T-helper 17 cell (primary cell): ENCODE results near the gene PPP2R2C. TPM values are rescaled to one million over a fixed set of nuclear protein-coding genes. Genes with fewer than 3 reads are reported as not detected.
A peak's percentile ranks its signal among the peaks of the same experiment; 100 is the strongest.

ENCODE experiments used
- ATAC-seq: fragments of 150-1000 bp; cut with Tn5 transposase; 2 replicates; pipeline ENCODE4 v1.10.0; 2021; ENCODE audit warnings: mild to moderate bottlenecking, moderate library complexity
- DNase-seq, 3 donors: peaks; one replicate each; pipeline versions ENCODE4 v3.0.0 to v3.0.0-alpha.2; 2020 to 2021
- H3K9me3 ChIP-seq: one replicate; pipeline ENCODE4 v1.7.0; 2013; ENCODE audit warnings: low read length, mild to moderate bottlenecking; ENCODE audit not compliant: control insufficient read depth, poor library complexity, severe bottlenecking
- H3K27ac Mint-ChIP-seq: one replicate; pipeline ENCODE4 v1.8.0; 2022; ENCODE audit warnings: mild to moderate bottlenecking, moderate library complexity, mixed read lengths
- H3K27me3 Mint-ChIP-seq: one replicate; pipeline ENCODE4 v1.8.0; 2022; ENCODE audit warnings: mixed read lengths
- H3K36me3 Mint-ChIP-seq: one replicate; pipeline ENCODE4 v1.8.0; 2022; ENCODE audit warnings: low read depth, mixed read lengths
- H3K4me1 Mint-ChIP-seq: one replicate; pipeline ENCODE4 v1.8.0; 2022; ENCODE audit warnings: mild to moderate bottlenecking, mixed read lengths
- H3K4me3 Mint-ChIP-seq: one replicate; pipeline ENCODE4 v1.8.0; 2022; ENCODE audit warnings: mild to moderate bottlenecking, moderate library complexity, mixed read lengths
- total RNA-seq, 4 donors: library from RNA in 2 of 4; stranded (reverse) in 2 of 4; gene quantifications; one replicate each; pipeline ENCODE4 v1.2.3 and lab custom pipeline; 2022 to 2026

PPP2R2C gene
- total RNA-seq, 2 donors from 2014 or later: not detected

DNA sequence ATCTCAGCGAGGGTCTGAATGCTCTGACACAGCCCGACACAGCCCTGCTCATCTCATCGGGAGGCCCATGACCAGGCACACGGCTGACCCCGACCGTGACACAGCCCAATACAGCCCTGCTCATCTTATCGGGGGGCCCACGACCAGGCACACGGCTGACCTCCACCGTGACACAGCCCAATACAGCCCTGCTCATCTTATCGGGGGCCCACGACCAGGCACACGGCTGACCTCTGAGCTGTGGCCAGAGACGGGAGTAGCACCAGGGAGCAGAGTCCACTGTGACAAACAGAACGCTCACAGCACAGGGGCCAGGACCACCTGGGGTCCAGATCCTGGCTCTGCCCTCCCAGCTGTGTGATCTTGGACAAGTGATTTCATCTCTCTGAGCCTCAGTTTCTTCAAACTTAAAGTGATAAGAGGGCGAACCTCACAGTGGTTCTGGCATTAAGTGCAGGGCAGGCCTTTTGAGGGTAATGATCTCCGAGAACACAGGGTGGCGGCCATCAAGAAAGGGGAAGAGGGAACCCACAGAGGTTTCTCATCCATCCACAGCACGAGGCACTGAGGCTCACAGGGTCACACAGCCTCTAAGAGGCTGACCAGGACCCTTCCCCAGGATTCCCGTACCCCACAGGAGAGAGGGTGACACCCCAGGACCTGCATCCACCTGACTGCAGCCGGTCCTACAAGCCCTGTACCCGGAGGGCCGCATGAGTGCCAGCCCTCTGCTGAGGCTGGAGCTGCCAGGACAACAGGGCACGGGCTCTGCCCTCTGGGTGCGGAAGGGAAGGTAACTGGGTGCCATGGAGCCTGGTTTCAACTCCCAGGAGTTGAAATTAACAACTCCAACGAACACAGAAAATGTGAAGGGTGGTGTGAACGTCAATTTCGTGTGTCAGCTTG lies 142.7 kb downstream of the PPP2R2C start:
- DNase-seq: no peak
- peaks cover 4% of the 10 kb centered on the region for H3K9me3 ChIP-seq
- no peak overlapping the region for H3K4me3 Mint-ChIP-seq
- ATAC-seq: no peak
- H3K36me3 Mint-ChIP-seq: no peaks in the 10 kb centered on the region
- no peak overlapping the region for H3K27ac Mint-ChIP-seq
- H3K4me1 Mint-ChIP-seq: peaks cover under 1% of the 10 kb centered on the region
- H3K27me3 Mint-ChIP-seq: peaks cover 53% of the 10 kb centered on the region

DNA sequence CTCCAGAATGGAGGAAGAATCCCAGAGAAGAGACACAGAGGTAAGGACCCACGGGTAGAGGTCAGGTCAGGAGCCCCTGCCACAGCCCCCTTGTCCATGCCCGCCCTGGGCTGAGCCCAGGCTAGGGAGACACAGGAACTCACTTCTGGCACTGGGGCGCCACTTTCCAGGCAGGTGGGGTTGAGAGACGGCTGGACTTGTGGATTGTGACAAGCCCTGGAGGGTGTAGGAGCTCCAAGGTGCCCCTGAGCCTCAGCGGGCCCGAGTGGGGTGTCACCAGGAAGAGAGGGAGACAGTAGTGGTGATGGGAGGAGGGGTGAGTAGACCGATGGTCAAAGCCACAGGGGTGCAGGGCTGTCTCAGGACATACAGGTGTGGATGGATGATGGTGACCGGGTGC lies 143.9 kb downstream of the PPP2R2C start:
- Mint-ChIP-seq H3K4me1 (peaks cover 3% of the 10 kb centered on the region), H3K36me3 (no peaks in the 10 kb centered on the region), H3K27me3 (peaks cover 58% of the 10 kb centered on the region), H3K27ac (no peak overlapping the region), H3K4me3 (no peak overlapping the region)
- peaks cover 4% of the 10 kb centered on the region for H3K9me3 ChIP-seq
- ATAC-seq (no peak), DNase-seq (no peak)

DNA sequence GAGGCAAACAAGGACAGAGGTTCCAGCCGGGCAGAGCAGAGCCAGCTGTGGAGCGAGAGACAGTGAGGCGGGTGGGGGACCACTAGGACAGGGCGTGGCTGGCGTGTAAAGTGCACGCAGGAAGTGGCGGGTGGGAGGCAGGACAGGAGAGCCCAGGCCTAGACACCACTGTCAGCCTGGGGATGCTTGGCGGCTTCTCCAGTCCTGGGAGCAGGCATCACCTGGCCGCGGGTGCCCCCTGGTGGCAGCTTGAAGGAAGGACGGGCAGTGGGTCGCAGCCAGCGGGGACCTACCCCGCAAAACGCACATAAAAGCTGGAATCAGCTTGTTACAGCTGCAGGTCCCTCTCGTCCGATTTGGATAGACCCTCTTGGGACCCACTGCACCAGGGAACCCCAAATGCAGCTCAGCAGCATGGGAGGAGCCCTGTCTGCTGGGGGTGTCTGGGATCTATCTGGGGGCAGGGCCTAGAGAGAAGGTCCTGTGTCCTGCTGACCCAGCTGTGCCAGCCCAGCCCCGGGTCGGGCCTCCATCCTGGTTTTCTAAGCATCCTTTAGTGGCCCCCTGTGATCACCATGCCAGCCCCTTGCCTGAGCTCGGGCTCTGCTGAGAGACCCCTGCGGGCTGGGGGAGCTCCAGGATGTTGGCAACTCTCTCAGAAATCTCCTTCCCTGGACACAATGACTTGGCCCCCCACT lies 145.0 kb downstream of the PPP2R2C start:
- Mint-ChIP-seq H3K4me1 (peaks cover 3% of the 10 kb centered on the region), H3K27ac (no peak overlapping the region), H3K27me3 (peaks cover 57% of the 10 kb centered on the region), H3K36me3 (no peaks in the 10 kb centered on the region), H3K4me3 (no peak overlapping the region)
- no peaks in the 10 kb centered on the region for H3K9me3 ChIP-seq
- DNase-seq (peak; percentile 64 to 77 (median 73)), ATAC-seq (peak; percentile 85)

DNA sequence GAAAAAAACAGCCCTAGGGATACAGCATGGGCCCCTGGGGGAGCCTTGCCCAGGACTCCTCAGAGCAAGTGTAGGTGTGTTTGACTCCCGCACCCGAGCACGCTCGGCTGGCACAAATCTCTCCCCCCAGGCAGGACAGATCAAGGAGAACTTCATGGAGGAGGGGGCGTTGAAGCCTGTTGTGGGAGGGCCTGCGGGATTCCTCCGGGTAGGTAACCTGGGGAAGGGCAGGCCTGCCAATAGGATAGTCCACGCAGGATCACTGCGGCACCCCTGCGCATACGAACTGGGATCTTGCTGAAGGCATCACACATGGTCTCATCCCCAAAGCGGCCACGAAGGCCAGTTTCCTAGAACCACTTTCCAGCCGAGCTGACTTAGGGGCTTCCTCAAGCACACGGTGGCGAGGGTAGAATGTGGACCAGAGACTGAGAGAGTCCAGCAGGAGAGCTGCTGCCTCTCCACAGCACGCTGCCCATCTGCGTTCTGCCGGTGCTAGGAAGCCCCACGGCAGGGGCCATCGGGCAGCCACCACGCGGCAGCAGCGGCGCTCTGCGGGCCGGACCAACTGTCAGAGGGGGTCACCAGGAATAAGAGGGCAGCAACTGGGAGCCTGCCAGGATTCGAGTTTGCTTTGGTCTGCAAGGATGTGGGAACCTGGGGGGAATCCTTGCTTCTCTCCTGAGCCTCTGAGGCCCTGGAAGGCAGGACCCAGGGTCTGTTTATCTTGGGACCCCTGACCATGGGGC lies 145.9 kb downstream of the PPP2R2C start:
- no peak overlapping the region for H3K27ac Mint-ChIP-seq
- no peaks in the 10 kb centered on the region for H3K36me3 Mint-ChIP-seq
- H3K27me3 Mint-ChIP-seq: peaks cover 66% of the 10 kb centered on the region
- no peak overlapping the region for H3K4me3 Mint-ChIP-seq
- ATAC-seq (no peak), DNase-seq (no peak)
- no peaks in the 10 kb centered on the region for H3K9me3 ChIP-seq
- H3K4me1 Mint-ChIP-seq: peaks cover 3% of the 10 kb centered on the region

DNA sequence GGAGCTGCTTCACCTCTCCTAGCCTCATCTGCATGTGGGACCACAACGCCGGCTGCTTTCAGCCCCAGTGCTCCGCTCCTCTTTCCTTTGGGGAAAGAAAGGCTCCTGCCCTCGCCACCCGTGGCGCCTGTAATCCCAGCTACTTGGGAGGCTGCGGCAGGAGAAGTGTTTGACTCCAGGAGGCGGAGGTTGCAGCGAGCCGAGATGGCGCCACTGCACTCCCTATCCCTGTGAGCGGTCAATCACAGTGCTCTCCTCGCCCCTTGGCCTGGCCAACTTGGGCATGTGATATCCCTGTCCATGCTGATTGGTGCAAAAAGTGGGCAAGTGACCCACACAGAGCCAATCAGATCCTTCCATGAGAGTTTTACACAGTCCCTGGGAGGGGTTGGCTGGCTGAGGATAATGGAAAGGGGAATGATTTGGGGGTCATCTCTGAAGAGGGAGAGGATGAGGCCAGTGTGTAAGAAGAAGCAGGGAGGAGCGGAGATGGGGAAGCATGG lies 146.6 kb downstream of the PPP2R2C start:
- Mint-ChIP-seq H3K36me3 (no peaks in the 10 kb centered on the region), H3K27me3 (peaks cover 68% of the 10 kb centered on the region), H3K4me1 (peaks cover 3% of the 10 kb centered on the region), H3K27ac (no peak overlapping the region), H3K4me3 (no peak overlapping the region)
- DNase-seq: no peak
- H3K9me3 ChIP-seq: no peaks in the 10 kb centered on the region
- ATAC-seq: no peak

DNA sequence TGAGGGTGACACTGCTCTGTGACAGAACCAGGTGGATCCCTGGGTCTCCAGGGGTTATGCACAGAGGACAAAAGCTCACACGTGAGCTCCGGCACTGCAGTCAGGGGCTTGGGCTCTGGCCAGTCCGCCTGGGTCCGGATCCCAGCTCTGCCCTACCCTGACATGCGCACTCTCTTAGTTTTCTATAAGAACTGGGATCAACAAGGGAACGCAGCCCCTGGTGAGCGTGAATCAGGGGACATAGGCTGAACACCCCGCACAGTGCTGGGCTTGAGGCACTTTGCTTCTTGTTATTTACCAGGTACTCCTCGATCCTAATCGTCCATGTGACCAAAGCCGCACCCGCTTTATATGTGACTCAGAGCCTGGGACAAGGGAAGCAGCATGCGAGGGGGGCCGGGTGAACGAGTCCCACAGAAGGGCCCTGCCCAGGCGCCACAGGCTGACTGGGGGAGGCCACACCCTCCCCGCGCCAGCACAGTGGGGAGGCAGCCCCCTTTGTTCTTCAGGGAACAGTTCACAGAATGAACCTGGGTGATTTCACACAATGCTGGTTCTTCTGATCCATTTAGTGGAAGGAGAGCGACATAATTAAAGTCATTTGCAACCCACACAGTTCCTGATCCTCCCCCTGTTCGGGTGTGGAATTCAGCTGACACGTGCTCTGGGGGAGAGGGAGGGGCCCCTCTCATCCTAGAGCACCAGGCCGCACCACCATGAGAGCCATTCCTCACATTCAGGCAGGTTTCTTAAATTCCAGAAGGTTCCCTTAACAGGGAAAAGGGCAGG lies 147.2 kb downstream of the PPP2R2C start:
- Mint-ChIP-seq H3K4me3 (no peak overlapping the region), H3K27me3 (peaks cover 69% of the 10 kb centered on the region), H3K27ac (no peak overlapping the region), H3K4me1 (peaks cover 3% of the 10 kb centered on the region), H3K36me3 (no peaks in the 10 kb centered on the region)
- ATAC-seq (no peak), DNase-seq (no peak)
- H3K9me3 ChIP-seq: no peaks in the 10 kb centered on the region

DNA sequence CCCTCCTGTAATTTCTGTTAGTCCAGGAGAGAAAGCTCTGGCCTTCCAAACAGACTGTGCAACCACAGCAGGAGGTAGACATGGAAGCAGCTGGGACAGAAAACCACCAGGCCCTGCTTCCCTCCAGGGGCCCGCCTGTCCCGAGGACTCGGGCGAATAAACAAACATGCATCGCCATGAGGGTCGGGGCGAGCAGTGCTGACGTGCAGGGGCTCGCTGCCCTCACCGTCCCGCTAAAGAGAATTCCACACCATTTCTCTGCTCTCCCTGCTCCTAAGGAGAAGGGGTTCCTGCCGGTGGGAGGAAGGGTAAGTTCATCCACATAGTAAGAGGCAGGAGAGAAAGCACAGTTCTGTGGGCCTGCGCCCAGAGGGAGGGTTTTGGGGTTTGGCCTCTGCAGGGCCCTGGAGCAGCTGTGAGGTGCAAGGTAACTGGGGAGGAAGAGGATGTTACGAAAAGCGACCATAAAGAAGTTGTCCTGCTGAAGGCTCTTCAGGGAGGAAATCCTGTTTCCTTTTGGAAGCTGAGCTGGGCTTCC lies 147.9 kb downstream of the PPP2R2C start:
- Mint-ChIP-seq H3K36me3 (no peaks in the 10 kb centered on the region), H3K4me1 (peaks cover 3% of the 10 kb centered on the region), H3K27me3 (peaks cover 66% of the 10 kb centered on the region), H3K27ac (no peak overlapping the region), H3K4me3 (no peak overlapping the region)
- ATAC-seq (no peak), DNase-seq (no peak)
- no peaks in the 10 kb centered on the region for H3K9me3 ChIP-seq

DNA sequence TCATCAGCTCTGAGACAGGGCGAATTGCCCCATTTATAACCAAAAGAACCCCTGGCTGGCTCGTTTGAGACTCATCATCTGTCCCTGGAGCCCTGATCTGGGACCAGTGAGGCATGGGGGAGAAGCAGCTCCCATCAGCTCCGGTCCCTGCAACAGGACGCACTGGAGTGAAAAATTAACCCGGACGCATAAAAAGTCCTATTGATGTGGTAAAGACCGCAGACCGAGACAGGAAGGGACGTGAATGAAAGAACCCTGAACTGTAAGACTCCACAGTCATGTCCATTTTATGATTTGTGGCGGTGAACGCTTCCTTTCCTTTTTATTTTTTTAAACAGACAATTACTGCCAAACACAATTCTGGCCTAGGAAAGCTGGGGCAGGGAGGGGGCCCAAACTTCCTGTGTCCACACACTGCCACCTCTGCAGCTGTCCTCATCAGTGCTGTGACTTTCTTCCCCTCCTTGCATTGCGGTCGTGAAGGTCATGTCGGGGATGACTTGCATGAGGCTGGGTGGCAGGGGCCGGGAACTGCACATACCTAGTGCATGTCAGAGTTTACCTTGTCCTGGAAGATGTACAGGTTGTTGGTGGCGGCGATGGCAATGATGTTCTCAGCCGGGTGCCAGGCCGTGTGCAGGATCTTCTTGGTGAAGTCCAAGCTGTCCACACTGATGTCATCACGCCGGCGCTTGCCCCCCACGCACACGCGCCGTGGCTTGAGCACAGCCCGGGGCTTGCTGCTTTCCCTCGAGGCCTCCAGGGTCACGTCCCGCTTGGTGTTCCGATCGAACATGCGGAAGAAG lies 149.4 kb downstream of the PPP2R2C start:
- DNase-seq (no peak), ATAC-seq (no peak)
- peaks cover 3% of the 10 kb centered on the region for H3K4me1 Mint-ChIP-seq
- H3K4me3 Mint-ChIP-seq: no peak overlapping the region
- peaks cover 71% of the 10 kb centered on the region for H3K27me3 Mint-ChIP-seq
- H3K9me3 ChIP-seq: no peaks in the 10 kb centered on the region
- H3K27ac Mint-ChIP-seq: no peak overlapping the region
- no peaks in the 10 kb centered on the region for H3K36me3 Mint-ChIP-seq

DNA sequence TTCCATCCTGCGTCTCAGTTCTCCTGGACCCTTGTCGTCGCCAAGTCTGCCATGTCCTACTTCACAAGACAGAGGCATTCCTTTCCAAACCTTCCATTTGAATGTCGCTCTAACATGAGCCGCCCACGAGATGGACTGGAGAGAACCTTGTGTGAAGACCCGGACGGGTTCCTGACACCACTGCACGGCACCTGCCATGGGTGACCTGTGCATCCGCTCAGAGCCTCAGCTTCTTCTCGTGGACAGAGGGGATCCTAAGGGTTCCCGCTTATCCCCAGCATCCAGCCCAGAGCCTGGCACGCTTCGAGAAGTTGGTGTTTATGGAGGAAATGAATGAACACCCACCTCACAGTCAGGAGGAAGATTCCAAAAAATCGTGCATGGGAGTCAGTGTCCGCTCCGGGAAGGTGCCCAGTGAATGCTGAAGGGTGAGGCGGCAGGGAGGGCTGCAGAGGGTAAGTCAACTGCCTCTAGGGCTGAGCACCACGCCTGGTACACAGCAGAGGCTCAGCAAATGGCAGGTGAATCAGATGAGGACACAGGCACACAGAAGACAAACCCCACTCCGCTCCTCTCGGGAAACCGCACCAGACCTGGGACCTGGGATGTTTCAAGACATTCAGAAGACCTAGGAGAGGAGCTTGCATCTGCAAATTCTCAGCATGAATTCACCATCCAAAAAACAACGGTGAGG lies 150.2 kb downstream of the PPP2R2C start:
- ATAC-seq (no peak), DNase-seq (no peak)
- Mint-ChIP-seq H3K4me1 (peaks cover 3% of the 10 kb centered on the region), H3K27me3 (peaks cover 74% of the 10 kb centered on the region), H3K27ac (no peak overlapping the region), H3K4me3 (no peak overlapping the region), H3K36me3 (no peaks in the 10 kb centered on the region)
- H3K9me3 ChIP-seq: no peaks in the 10 kb centered on the region

DNA sequence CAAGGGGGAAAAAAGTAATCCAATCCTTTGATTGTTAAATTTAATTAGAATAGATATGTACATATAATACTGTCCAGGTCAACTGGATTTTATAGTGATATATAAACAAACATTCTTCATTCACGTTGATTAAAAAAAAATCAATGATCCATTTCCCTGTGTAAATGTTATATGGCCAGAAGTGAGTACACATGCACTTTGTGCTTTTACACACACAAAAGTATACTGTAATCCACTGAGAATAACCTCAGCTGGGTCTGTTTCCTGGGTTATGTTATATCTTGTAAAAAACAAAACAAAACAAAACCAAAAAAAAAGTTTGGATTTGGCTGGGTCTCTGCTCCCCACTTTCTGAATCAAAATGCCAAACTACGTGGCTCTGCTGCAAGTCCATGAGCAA lies 151.1 kb downstream of the PPP2R2C start:
- Mint-ChIP-seq H3K27ac (no peak overlapping the region), H3K36me3 (no peaks in the 10 kb centered on the region), H3K27me3 (peaks cover 75% of the 10 kb centered on the region), H3K4me1 (peaks cover 3% of the 10 kb centered on the region), H3K4me3 (no peak overlapping the region)
- ATAC-seq (no peak), DNase-seq (no peak)
- no peaks in the 10 kb centered on the region for H3K9me3 ChIP-seq

DNA sequence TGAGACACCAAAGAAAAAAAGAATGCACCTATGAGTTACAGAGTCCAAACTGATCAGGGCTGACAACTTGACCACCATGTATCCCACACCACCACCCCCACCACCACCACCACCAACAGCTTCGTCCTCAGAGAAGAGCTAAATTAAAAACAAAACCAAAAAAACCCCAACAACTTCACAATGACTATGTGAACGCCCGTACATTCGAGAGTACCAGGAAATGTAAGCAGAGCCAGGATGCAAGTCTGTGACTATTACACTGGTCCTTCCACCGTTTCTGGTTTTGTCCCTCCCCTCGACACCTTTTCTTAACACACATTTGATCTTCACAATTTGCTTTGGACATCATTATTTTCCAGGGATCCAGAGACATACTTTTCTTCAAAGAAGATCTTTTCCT lies 151.8 kb downstream of the PPP2R2C start:
- H3K27ac Mint-ChIP-seq: no peak overlapping the region
- no peak overlapping the region for H3K4me3 Mint-ChIP-seq
- H3K4me1 Mint-ChIP-seq: peaks cover 3% of the 10 kb centered on the region
- DNase-seq (no peak), ATAC-seq (no peak)
- H3K36me3 Mint-ChIP-seq: no peaks in the 10 kb centered on the region
- H3K27me3 Mint-ChIP-seq: peaks cover 71% of the 10 kb centered on the region
- no peaks in the 10 kb centered on the region for H3K9me3 ChIP-seq
